ENCODE measurements around the gene IFNAR1.
A peak's percentile ranks its signal among the peaks of the same experiment; 100 is the strongest.

IFNAR1 gene

DNA sequence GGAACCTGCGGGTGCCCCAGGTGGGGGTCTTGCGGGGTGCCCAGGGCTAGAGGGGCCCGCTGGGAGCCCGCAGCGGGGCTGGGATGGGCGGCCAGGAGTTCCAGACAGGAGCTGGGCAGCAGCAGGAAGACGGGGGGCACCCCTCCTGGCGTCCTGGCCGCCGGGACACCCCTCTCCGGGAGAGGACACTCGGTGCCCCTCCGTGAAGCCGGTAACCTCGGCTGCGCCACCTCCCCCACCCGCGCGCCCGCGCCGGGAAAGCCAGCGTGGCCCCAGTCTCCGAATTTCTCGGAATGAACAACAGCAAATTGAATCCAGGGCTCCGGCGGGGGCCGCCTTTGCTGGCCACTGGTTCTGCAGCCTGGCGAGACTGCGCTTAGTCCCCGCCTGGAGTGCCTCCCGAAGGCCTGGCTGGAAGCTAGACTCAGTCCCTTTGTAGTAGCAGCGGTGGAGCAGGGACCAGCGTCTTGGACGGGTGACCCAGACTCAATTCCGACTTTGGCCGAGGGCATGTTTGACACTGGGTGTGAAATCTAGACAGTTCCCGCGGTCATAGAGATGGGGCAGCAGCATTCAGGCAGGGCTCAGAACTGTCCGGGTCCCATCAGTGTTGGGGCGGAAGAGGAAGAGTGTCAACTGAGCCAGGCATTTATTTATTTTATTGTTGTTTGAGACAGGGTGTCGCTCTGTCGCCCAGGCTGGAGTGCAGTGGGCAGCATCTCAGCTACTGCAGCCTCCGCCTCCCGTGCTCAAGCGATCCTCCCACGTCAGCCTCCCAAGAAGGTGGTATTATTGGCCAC lies 79.2 kb downstream of the IFNAR1 start:
- DNase-seq: peak; percentile 45

DNA sequence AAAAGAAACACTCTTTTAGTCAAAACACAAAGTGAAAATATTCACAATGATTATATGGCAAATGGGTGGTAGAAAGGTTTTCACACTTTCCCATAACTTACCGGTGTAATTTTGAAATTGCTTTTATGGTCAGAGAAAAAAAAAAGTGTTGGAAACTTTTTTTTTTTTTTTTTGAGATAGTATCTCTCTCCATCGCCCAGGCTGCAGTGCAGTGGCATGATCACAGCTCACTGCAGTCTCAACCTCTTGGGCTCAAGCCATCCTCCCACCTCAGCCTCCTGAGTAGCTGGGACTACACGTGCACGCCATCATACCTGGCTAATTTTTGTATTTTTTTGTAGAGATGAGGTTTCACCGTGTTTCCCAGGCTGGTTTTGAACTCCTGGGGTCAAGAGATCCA lies 81.7 kb downstream of the IFNAR1 start:
- peak; percentile 20 for DNase-seq
